Measurements from ENCODE around the gene RAB15. TPM values are rescaled to one million over a fixed set of nuclear protein-coding genes. Genes with fewer than 3 reads are reported as not detected.

The RAB15 gene
- total and polyA plus RNA-seq, 12 donors = 0.95 to 8.9 (median 3.7) TPM

- Histone ChIP-seq H3K4me3 (no peak overlapping the region), H3K36me3 (replicated peaks in 1 of 2) (peaks cover 0 to 6% of the 10 kb centered on the region in 2 donors), H3K9me3 (replicated peaks in 1 of 3) (no peaks in the 10 kb centered on the region), H3K27me3 (no peaks in the 10 kb centered on the region), H3K4me1 (replicated peaks in 1 of 2) (no peaks in the 10 kb centered on the region), H3K27ac (no peak overlapping the region)
- intact Hi-C loops (cut with DNase I) = no loop called here
- WGBS, 4 donors = 94 to 97% (median 96%) methylated on average over 12 of the region's 12 CpGs
- no peak for TF ChIP-seq CTCF (IDR thresholded peaks at IDR 0.05)
- no peak for TF ChIP-seq POLR2A (IDR thresholded peaks at IDR 0.05)
- peak in 1 of 7 donors; percentile 46 for DNase-seq
Observed at GRCh38 chr14:64945431-64946178, 26.5 kb downstream of the RAB15 start.

- H3K27ac ChIP-seq = no peak overlapping the region
- peaks cover 4% of the 10 kb centered on the region in 2 donors for H3K4me1 ChIP-seq (replicated peaks in 1 of 2)
- H3K4me3 ChIP-seq = no peak overlapping the region
- H3K27me3 ChIP-seq = no peaks in the 10 kb centered on the region
- peak in 1 of 7 donors; percentile 28 for DNase-seq
- peaks cover 0 to 6% of the 10 kb centered on the region in 2 donors for H3K36me3 ChIP-seq (replicated peaks in 1 of 2)
- TF ChIP-seq CTCF (IDR thresholded peaks at IDR 0.05) (no peak), POLR2A (IDR thresholded peaks at IDR 0.05) (no peak)
- intact Hi-C loops (cut with DNase I) = no loop called here
- WGBS, 4 donors = 84 to 98% (median 95%) methylated on average over 4 of the region's 4 CpGs
- no peaks in the 10 kb centered on the region for H3K9me3 ChIP-seq (replicated peaks in 1 of 3)
Observed at GRCh38 chr14:64944861-64945260, 27.3 kb downstream of the RAB15 start.

GRCh38 chr14:64944041-64944440 lies 28.1 kb downstream of the RAB15 start:
- peaks cover 0 to 6% of the 10 kb centered on the region in 2 donors for H3K36me3 ChIP-seq (replicated peaks in 1 of 2)
- intact Hi-C loops (cut with DNase I) = no loop called here
- no peak overlapping the region for H3K27ac ChIP-seq
- DNase-seq = peak in 2 of 7 donors; percentile 9 to 45
- H3K4me3 ChIP-seq = no peak overlapping the region
- 80 to 97% (median 94%) methylated on average over 2 of the region's 2 CpGs for WGBS, 4 donors
- no peaks in the 10 kb centered on the region for H3K27me3 ChIP-seq
- TF ChIP-seq CTCF (IDR thresholded peaks at IDR 0.05) = no peak
- TF ChIP-seq POLR2A (IDR thresholded peaks at IDR 0.05) = no peak
- peaks cover 9% of the 10 kb centered on the region in 2 donors for H3K4me1 ChIP-seq (replicated peaks in 1 of 2)
- no peaks in the 10 kb centered on the region for H3K9me3 ChIP-seq (replicated peaks in 1 of 3)

GRCh38 chr14:64943556-64943955 lies 28.6 kb downstream of the RAB15 start:
- Histone ChIP-seq H3K27ac (no peak overlapping the region), H3K27me3 (no peaks in the 10 kb centered on the region), H3K4me1 (replicated peaks in 1 of 2) (peaks cover 9% of the 10 kb centered on the region in 2 donors), H3K4me3 (no peak overlapping the region), H3K36me3 (replicated peaks in 1 of 2) (peaks cover 0 to 5% of the 10 kb centered on the region in 2 donors), H3K9me3 (replicated peaks in 1 of 3) (no peaks in the 10 kb centered on the region)
- 77 to 89% (median 85%) methylated on average over 6 of the region's 6 CpGs for WGBS, 4 donors
- intact Hi-C loops (cut with DNase I) = no loop called here
- no peak for TF ChIP-seq POLR2A (IDR thresholded peaks at IDR 0.05)
- no peak for TF ChIP-seq CTCF (IDR thresholded peaks at IDR 0.05)
- DNase-seq = peak in 2 of 7 donors; percentile 9 to 50
